HG02885 (cell line): ENCODE measurements around the gene RIN3.
A peak's percentile ranks its signal among the peaks of the same experiment; 100 is the strongest.

ENCODE experiments used
- ATAC-seq: cut with Tn5 transposase; IDR thresholded peaks from one replicate; pipeline ENCODE4 v1.9.1; 2021; ENCODE audit warnings: mild to moderate bottlenecking; ENCODE audit not compliant: unreplicated experiment, poor library complexity

Gene RIN3

DNA sequence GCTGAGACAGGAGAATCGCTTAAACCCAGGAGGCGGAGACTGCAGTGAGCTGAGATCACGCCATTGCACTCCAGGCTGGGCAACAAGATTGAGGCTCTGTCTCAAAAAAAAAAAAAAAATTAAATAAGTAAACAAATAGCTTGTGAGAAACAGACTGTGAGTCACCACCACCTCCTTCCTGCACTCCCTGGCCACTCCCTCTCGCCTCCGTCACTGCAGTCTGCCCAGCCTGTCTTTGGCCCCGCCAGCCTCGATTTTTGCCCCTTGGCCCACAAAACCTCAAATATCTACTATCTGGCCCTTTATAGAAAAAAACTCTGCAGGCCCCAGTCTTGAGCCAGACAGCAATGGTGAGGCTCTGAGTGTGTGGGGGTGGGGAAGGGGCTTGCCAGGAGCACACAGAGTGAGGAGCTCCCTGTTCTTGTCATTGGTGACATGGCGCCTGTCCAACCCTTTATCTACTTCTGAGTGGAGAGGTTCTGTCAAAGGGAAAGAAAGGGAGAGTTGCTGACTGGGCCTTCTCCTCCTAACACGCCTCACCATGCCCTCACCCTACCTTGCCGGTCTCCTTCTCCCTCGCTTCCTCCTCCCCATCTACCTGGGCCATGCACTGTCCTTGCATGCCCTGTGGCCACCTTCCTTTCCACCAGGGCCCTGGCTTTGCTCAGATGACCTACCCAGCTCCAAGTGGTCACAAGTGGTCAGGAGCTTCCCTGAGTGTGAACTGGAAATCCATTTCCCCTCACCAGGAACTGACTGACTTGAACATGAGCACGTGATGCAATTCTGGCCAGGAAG is 212.8 kb downstream of the RIN3 start:
- no peak for ATAC-seq

DNA sequence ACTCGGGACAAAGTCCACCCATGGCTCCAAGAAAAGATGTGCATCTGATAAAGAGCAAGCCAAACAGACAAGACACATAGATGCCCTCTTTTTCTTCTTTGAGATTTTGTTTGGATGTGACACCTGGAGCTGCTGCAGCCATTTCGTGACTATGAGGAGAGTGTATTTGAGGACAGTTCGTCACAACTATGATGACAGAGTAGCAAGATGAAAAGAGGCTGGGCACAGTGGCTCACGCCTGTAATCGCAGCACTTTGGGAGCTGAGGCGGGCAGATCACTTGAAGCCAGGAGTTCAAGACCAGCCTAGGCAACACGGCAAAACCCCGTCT is 213.3 kb downstream of the RIN3 start:
- no peak for ATAC-seq

DNA sequence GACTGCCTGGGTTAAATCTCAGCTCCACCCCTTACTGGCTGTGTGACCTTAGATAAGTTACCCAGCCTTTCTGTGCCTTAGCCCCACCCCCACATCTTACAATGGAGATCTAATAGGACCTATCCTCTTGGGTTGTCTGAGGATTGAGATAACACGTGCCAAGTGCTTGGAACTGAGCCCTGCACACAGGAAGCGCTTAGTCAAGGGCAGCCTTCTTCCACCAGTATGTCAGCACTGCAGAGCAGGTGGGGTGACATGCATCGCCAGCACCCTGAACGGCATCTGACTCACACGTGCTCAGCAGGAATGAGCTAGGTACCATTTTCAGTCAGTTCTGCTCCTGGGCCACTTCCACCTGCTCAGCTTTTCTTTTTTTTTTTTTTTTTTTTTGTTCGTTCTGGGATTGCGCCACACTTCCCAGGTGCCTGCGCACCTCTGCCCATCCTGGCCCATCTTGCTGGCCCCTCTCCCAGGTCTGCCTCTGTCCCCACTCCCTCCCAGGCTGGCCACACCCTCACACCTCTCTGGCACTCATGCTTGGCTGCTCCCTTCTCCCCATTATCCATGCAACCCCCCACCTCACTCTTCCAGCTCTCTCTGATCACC is 215.3 kb downstream of the RIN3 start:
- ATAC-seq, result peak; percentile 48

DNA sequence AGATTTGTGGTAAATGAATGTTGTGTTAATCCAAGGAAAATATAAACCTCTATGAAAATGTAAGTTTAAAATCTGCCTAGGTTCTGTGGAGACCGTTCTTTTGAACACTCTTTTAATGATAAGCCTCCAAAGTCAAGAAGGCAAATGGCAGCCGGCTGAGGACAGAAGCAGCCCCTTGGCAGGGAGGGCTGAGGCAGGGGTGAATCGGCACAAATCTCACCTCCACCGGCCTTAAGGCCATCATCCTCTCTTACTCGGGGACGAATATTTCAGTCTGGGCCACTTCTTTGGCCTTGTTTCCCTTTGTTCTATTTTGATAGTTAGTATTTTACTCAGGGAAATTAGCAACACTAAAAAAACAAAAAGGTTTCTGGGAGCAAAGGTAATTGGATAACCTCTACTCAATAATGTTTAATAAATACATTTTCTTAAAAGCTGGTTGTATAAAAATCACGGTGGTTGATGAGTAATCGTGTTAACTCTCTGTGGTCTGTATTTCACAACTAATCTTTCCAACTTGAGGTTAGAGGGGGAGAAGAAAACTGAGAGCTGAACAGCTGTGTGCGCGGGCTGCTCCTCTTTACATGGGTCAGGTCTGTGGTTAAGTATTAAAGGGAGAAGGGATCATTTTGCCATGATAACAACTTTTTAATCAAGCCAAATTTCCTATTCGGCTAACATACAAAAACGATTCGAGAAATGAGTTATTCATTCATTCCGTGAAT is 216.2 kb downstream of the RIN3 start:
- ATAC-seq, result peak; percentile 70

DNA sequence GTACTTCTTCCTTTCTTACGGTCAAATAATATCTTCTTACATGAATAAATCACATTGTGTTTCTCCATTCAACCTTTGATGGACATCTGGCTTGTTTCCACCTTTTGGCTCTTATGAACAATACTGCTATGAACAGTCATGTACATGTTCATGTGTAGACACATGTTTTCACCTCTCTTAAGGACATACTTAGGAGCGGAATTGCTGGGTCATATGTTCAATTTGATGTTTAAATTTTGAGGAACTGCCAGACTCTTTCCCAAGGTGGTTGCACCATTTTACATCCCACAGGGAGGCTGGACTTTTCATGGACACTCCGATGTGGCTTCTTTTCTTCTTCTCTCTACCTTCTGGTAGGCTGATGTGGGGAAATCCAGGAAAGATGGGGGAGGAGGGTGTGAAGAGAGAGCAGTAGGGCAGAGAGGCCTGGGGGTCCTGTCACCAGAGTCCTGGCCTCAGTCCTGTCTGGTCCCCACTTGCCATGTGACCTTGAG is 218.1 kb downstream of the RIN3 start:
- no peak for ATAC-seq

DNA sequence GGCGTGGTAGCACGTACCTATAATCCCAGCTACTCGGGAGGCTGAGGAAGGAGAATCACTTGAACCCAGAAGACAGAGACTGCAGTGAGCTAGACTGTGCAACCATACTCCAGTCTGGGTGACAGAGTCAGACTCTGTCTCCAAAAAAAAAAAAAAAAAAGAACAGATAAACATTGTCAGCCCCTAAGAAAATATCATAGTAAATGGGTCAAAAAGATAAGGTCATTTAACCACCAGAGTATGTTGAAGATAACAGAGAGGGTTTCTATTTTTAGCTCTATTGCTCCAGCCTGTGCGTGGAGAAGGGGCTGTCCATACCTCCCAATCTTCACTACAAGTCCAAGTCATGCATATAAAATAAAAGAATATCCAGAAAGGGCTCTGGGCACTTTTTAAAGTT is 219.4 kb downstream of the RIN3 start:
- ATAC-seq, result no peak

DNA sequence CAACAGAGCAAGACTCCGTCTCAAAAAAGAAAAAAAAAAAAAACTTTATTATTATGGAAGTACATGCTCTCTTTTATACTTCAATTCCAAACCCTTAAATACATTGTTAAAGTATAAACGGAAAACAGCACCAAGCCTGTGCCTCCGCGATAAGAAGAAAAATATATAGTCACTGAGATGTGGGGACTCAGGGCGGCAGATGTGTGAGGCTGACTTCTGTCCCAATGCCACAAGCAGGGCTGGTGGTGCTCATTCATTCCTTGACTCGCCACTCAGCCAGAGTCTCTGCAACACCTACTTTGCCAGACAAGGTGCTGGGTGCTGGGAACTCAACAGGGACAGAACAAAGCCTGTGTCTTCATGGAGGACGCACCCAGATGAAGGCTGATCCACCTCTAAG is 221.0 kb downstream of the RIN3 start:
- no peak for ATAC-seq

DNA sequence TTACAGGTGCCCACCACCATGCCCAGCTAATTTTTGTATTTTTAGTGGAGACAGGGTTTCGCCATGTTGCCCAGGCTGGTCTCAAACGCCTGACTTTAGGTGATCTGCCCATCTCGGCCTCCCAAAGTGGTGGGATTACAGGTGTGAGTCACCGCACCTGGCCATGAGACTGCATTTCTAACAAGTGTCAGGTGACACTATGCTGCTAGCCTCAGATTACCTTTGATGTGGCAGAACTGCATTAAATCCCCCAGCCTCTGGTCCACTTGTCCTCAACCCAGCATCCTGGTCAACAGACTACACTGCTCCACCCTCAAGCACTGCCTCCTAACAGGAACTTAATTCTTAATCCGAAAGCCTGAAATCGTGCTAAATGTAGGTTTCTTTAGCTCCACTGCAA is 221.8 kb downstream of the RIN3 start:
- ATAC-seq, result no peak

DNA sequence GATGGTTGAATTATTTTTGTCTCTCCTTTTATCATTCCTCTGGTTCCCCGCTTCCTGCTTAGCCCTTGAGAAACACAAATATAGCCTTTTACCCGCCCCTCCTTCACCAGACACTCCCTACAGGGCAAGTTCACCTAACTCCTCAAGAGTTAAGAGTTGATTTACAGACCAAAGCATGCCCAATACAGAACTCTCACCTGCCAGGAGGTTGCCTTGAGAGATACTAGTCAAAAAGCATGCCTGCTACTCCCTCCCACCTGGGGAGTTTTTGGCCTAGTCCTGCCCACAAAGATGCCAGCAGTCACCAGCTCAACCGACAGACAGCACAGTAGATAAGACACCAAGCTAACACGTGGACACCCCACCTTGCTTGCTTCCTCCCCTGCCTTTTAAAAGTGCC is 223.6 kb downstream of the RIN3 start:
- no peak for ATAC-seq

DNA sequence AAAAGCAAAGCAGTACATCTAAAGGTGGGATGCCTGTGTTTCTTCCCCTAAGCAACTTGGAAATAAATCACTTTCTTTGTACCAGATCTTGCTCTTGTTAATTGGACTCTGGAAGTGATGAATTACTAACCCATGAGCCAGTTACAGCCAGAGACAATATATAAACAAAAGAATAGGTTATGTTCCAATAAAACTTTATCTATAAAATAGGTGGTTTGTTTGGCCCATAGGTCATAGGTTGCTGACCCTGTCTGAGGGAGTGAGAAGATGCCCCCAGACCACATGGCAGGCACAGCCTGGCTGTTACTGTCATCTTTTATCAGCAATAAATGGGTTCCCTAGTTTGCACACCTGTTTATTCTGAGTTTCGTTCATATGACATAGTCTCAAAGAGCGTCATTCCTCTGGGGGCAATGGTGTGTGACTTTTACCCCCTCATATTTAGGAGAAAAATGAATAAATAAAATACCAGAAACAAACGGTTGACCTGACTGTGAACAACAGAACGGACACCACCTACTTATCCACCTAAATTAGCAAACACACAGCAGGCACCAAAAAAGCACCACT is 224.1 kb downstream of the RIN3 start:
- no peak for ATAC-seq
